ENCODE results near the gene PPP6R2.

DNA sequence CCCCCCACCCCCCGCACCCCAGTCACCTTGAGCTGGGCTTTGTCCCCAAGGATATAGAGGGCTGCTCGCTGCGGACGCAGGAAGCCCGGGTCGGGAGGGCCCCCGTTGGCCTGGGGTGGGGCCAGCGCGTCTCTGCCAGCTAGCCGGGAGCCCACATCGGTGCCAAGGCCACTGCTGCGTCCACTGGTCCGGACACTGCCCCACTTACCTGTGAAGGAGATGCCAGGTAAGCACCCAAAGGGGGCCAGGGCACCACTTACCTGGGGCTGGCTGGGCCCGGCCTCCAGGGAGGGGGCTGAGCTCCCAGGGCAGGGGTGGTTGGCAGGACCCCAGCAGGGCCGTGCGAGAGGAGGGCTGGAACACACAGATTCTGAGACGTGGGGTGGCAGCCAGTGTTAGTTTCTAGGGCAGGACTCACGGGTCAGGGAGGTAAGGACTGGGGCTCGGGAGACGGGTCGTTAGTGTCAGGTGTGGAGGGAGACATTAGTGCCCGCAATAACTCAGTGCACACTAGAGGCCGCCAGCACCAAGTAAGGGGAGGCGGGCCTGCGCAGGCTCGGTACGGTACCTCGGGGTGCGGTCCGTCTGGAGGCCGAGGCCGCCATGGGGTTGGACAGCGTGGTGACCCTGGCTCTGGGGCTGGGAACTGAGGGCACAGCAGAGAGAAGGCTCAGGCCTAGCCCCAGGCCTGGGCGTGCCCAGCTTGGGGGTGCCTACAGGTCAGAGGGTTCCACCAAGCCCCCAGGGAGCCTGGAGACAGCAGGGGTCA lies 113.5 kb downstream of the PPP6R2 start:
- TF ChIP-seq, protein P1, sequence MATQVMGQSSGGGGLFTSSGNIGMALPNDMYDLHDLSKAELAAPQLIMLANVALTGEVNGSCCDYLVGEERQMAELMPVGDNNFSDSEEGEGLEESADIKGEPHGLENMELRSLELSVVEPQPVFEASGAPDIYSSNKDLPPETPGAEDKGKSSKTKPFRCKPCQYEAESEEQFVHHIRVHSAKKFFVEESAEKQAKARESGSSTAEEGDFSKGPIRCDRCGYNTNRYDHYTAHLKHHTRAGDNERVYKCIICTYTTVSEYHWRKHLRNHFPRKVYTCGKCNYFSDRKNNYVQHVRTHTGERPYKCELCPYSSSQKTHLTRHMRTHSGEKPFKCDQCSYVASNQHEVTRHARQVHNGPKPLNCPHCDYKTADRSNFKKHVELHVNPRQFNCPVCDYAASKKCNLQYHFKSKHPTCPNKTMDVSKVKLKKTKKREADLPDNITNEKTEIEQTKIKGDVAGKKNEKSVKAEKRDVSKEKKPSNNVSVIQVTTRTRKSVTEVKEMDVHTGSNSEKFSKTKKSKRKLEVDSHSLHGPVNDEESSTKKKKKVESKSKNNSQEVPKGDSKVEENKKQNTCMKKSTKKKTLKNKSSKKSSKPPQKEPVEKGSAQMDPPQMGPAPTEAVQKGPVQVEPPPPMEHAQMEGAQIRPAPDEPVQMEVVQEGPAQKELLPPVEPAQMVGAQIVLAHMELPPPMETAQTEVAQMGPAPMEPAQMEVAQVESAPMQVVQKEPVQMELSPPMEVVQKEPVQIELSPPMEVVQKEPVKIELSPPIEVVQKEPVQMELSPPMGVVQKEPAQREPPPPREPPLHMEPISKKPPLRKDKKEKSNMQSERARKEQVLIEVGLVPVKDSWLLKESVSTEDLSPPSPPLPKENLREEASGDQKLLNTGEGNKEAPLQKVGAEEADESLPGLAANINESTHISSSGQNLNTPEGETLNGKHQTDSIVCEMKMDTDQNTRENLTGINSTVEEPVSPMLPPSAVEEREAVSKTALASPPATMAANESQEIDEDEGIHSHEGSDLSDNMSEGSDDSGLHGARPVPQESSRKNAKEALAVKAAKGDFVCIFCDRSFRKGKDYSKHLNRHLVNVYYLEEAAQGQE (IDR thresholded peaks at IDR 0.05; ENCODE audit: low read depth): no peak
- TF ChIP-seq EGR1 (IDR thresholded peaks at IDR 0.05) (no peak), EP300 (IDR thresholded peaks at IDR 0.05; ENCODE audit: borderline replicate concordance) (no peak), CREB1 (IDR thresholded peaks at IDR 0.05; ENCODE audit: low read depth) (no peak), CEBPB (IDR thresholded peaks at IDR 0.05) (no peak)
